Upper lobe of left lung (tissue), 6 donors: Measurements from ENCODE around the gene HES4. TPM values are rescaled to one million over a fixed set of nuclear protein-coding genes. Genes with fewer than 3 reads are reported as not detected.
A peak's percentile ranks its signal among the peaks of the same experiment; 100 is the strongest.

Experiments
- ATAC-seq, 2 donors: fragments of 200-7000 bp; cut with Tn5 transposase; one replicate each; pipeline ENCODE4 v1.9.1; 2022; ENCODE audit warnings: mild to moderate bottlenecking in 2 of 2, moderate library complexity in 2 of 2; ENCODE audit not compliant: low FRiP score in 2 of 2
- DNase-seq, 2 donors: peaks; one replicate each; pipeline ENCODE4 v3.0.0-alpha.2; 2019 to 2020
- H3K27ac ChIP-seq, 4 donors: fragments of 200-600 bp; sonication (generic); one replicate each; pipeline ENCODE4 v1.5.1; 2016 to 2019
- H3K27me3 ChIP-seq, 4 donors: fragments of 200-600 bp; sonication (generic); one replicate each; pipeline ENCODE4 v1.5.1; 2017 to 2019
- H3K36me3 ChIP-seq, 4 donors: fragments of 200-600 bp; sonication (generic); one replicate each; pipeline ENCODE4 v1.5.1; 2016 to 2019
- H3K4me1 ChIP-seq, 4 donors: fragments of 200-600 bp; sonication (generic); one replicate each; pipeline ENCODE4 v1.5.1; 2018 to 2019
- H3K4me3 ChIP-seq, 4 donors: fragments of 200-600 bp; sonication (generic); one replicate each; pipeline ENCODE4 v1.5.1; 2017 to 2019; ENCODE audit warnings: mild to moderate bottlenecking in 2 of 4, moderate library complexity in 1 of 4
- H3K9me3 ChIP-seq, 4 donors: fragments of 200-600 bp; sonication (generic); one replicate each; pipeline ENCODE4 v1.5.1; 2018 to 2019
- EP300 ChIP-seq, 4 donors: sonication (generic); formaldehyde crosslinking; IDR thresholded peaks; one replicate each; pipeline ENCODE4 v1.5.1; 2017; ENCODE audit warnings: antibody characterized with exemption in 4 of 4, control low read depth in 2 of 4
- POLR2A ChIP-seq, 4 donors: fragments of 450-650 bp; IDR thresholded peaks; one replicate each; pipeline ENCODE4 v1.5.1; 2016 to 2017; ENCODE audit warnings: antibody characterized with exemption in 4 of 4, mild to moderate bottlenecking in 2 of 4
- POLR2AphosphoS5 ChIP-seq, 2 donors: sonication (generic); formaldehyde crosslinking; IDR thresholded peaks; one replicate each; pipeline ENCODE4 v1.5.1; 2017; ENCODE audit warnings: antibody characterized with exemption in 2 of 2
- WGBS, 2 donors: methylation state at CpG; one replicate each; pipeline ENCODE4 v1.1.5; 2017 to 2018; 5-methylcytosine and 5-hydroxymethylcytosine counted together
- total RNA-seq, 6 donors: library from RNA; depleted of rRNA in 4 of 6; stranded (reverse); fragments of >200 nt in 4 of 6; gene quantifications; one replicate each; pipeline versions ENCODE4 v1.1.0 to v1.2.1, GENCODE V29; 2016 to 2021
- TF ChIP-seq, protein P1 (sequence below), 6 experiments: fragments of 450-650 bp in 4 of 6; fragments of 200-600 bp in 2 of 6; sonication (generic) in 2 of 6; IDR thresholded peaks; one replicate each; pipeline ENCODE4 v1.5.1; 2016 to 2019; ENCODE audit warnings: antibody characterized with exemption in 6 of 6
- donor health status: DM: no; HTN: no; CAD: no; lungs with moderate emphysema.
- donor health status: DM: no; HTN: yes; CAD: no; lungs with severe emphysema.

HES4 gene
- total RNA-seq, 6 donors from 2014 or later = 26.5 to 55.0 (median 35.0) TPM

- peaks cover 0 to 41% (median 18%) of the 10 kb centered on the region in 4 donors for H3K27me3 ChIP-seq
- no peaks in the 10 kb centered on the region for H3K9me3 ChIP-seq
- H3K4me3 ChIP-seq = peak overlapping the region; percentile 40 to 72 (median 64)
- H3K36me3 ChIP-seq = no peaks in the 10 kb centered on the region
- TF ChIP-seq EP300 (IDR thresholded peaks at IDR 0.05) (no peak), POLR2A (IDR thresholded peaks at IDR 0.05) (peak in 1 of 4 donors; percentile 22), POLR2AphosphoS5 (IDR thresholded peaks at IDR 0.05) (no peak)
- TF ChIP-seq, protein P1, sequence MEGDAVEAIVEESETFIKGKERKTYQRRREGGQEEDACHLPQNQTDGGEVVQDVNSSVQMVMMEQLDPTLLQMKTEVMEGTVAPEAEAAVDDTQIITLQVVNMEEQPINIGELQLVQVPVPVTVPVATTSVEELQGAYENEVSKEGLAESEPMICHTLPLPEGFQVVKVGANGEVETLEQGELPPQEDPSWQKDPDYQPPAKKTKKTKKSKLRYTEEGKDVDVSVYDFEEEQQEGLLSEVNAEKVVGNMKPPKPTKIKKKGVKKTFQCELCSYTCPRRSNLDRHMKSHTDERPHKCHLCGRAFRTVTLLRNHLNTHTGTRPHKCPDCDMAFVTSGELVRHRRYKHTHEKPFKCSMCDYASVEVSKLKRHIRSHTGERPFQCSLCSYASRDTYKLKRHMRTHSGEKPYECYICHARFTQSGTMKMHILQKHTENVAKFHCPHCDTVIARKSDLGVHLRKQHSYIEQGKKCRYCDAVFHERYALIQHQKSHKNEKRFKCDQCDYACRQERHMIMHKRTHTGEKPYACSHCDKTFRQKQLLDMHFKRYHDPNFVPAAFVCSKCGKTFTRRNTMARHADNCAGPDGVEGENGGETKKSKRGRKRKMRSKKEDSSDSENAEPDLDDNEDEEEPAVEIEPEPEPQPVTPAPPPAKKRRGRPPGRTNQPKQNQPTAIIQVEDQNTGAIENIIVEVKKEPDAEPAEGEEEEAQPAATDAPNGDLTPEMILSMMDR (IDR thresholded peaks at IDR 0.05) = peak in 2 of 6 experiments; percentile 10 to 24
- DNase-seq = peak in 1 of 2 donors; percentile 89
- WGBS, 2 donors = 1 to 2% methylated on average over 39 to 65 of the region's 86 CpGs
- peak overlapping the region; percentile 80 to 98 (median 97) for H3K27ac ChIP-seq
- H3K4me1 ChIP-seq = peaks cover 25 to 46% (median 39%) of the 10 kb centered on the region in 4 donors
- ATAC-seq = peak in 1 of 2 donors; percentile 4
Measured at GRCh38 chr1:998995-999724, 737 bp downstream of the HES4 start.

GRCh38 chr1:998745-998994, 1.2 kb downstream of the HES4 start:
- H3K27me3 ChIP-seq = peaks cover 0 to 41% (median 18%) of the 10 kb centered on the region in 4 donors
- no peaks in the 10 kb centered on the region for H3K9me3 ChIP-seq
- DNase-seq (no peak), ATAC-seq (no peak)
- peak overlapping the region; percentile 40 to 72 (median 64) for H3K4me3 ChIP-seq
- H3K36me3 ChIP-seq = no peaks in the 10 kb centered on the region
- 0% methylated on average over 15 of the region's 27 CpGs; no CpG with 5 or more reads in 1 of the 2 donors for WGBS, 2 donors
- no peak for TF ChIP-seq POLR2AphosphoS5 (IDR thresholded peaks at IDR 0.05)
- TF ChIP-seq EP300 (IDR thresholded peaks at IDR 0.05) = no peak
- TF ChIP-seq, protein P1 (IDR thresholded peaks at IDR 0.05) = no peak
- no peak for TF ChIP-seq POLR2A (IDR thresholded peaks at IDR 0.05)
- peaks cover 25 to 45% (median 38%) of the 10 kb centered on the region in 4 donors for H3K4me1 ChIP-seq
- peak overlapping the region in 2 of 4 donors; percentile 98 for H3K27ac ChIP-seq

GRCh38 chr1:997993-998744, 1.7 kb downstream of the HES4 start:
- DNase-seq (peak in 1 of 2 donors; percentile 84), ATAC-seq (no peak)
- WGBS, 2 donors = 54 to 90% methylated on average over 2 to 67 of the region's 75 CpGs
- no peaks in the 10 kb centered on the region for H3K9me3 ChIP-seq
- peaks cover 0 to 41% (median 18%) of the 10 kb centered on the region in 4 donors for H3K27me3 ChIP-seq
- peak overlapping the region in 2 of 4 donors; percentile 98 for H3K27ac ChIP-seq
- peaks cover 25 to 45% (median 38%) of the 10 kb centered on the region in 4 donors for H3K4me1 ChIP-seq
- peak overlapping the region in 3 of 4 donors; percentile 62 to 72 (median 66) for H3K4me3 ChIP-seq
- no peaks in the 10 kb centered on the region for H3K36me3 ChIP-seq
- TF ChIP-seq, protein P1 (IDR thresholded peaks at IDR 0.05) = no peak
- no peak for TF ChIP-seq EP300 (IDR thresholded peaks at IDR 0.05)
- no peak for TF ChIP-seq POLR2AphosphoS5 (IDR thresholded peaks at IDR 0.05)
- TF ChIP-seq POLR2A (IDR thresholded peaks at IDR 0.05) = no peak

- ATAC-seq (no peak), DNase-seq (no peak)
- Histone ChIP-seq H3K27ac (no peak overlapping the region), H3K4me3 (no peak overlapping the region), H3K4me1 (peaks cover 25 to 45% (median 38%) of the 10 kb centered on the region in 4 donors), H3K9me3 (no peaks in the 10 kb centered on the region), H3K27me3 (peaks cover 0 to 41% (median 18%) of the 10 kb centered on the region in 4 donors), H3K36me3 (no peaks in the 10 kb centered on the region)
- TF ChIP-seq POLR2A (IDR thresholded peaks at IDR 0.05) (no peak), EP300 (IDR thresholded peaks at IDR 0.05) (no peak), POLR2AphosphoS5 (IDR thresholded peaks at IDR 0.05) (no peak)
- TF ChIP-seq, protein P1 (IDR thresholded peaks at IDR 0.05) = no peak
- 100% methylated on average over 1 of the region's 3 CpGs; no CpG with 5 or more reads in 1 of the 2 donors for WGBS, 2 donors
Measured at GRCh38 chr1:997713-997992, 2.2 kb downstream of the HES4 start.
